A673 (cell line): ENCODE measurements around the gene BDKRB1.

Experiments used
- EZH2 ChIP-seq: fragments of 200-600 bp; sonication (generic); IDR thresholded peaks from 2 replicates; pipeline ENCODE4 v1.6.1; 2017; ENCODE audit warnings: borderline replicate concordance, low read depth, mild to moderate bottlenecking, mixed read lengths, antibody characterized with exemption, low read length; ENCODE audit not compliant: poor library complexity, severe bottlenecking
- TF ChIP-seq, protein P1 (sequence below): fragments of 300-800, 200-600 bp; sonication (generic); conservative IDR thresholded peaks from 2 replicates; pipeline ENCODE4 v1.5.1; 2017; ENCODE audit warnings: low read depth, mild to moderate bottlenecking, antibody characterized with exemption, low read length, moderate library complexity, mixed read lengths

DNA sequence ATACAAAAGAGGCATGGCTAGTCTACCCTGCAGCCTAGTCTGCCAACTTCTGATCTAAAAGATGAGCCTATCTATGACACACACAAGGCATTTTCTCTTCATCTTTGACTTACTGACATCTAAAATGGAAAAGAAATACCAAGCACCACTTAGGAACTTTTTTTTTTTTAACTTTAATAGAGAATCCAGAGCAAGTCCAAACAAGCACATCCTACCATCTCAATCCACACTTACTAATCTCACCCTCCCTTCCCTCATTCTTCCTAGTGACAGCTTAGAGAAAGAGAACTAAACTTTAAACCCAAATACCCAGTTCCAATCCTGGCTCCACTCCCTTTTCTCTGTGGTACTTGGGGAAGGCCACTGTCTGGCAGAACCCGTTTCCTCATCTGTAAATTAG is 31.8 kb downstream of the BDKRB1 start:
- TF ChIP-seq, protein P1, sequence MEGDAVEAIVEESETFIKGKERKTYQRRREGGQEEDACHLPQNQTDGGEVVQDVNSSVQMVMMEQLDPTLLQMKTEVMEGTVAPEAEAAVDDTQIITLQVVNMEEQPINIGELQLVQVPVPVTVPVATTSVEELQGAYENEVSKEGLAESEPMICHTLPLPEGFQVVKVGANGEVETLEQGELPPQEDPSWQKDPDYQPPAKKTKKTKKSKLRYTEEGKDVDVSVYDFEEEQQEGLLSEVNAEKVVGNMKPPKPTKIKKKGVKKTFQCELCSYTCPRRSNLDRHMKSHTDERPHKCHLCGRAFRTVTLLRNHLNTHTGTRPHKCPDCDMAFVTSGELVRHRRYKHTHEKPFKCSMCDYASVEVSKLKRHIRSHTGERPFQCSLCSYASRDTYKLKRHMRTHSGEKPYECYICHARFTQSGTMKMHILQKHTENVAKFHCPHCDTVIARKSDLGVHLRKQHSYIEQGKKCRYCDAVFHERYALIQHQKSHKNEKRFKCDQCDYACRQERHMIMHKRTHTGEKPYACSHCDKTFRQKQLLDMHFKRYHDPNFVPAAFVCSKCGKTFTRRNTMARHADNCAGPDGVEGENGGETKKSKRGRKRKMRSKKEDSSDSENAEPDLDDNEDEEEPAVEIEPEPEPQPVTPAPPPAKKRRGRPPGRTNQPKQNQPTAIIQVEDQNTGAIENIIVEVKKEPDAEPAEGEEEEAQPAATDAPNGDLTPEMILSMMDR, result no peak
- no peak for TF ChIP-seq EZH2
